Spleen (tissue), 11 donors: ENCODE measurements around the gene MKNK1. TPM values are rescaled to one million over a fixed set of nuclear protein-coding genes. Genes with fewer than 3 reads are reported as not detected.

Experiments
- DNase-seq: peaks from one replicate; pipeline ENCODE4 v3.0.0-alpha.2; 2020
- H3K27ac ChIP-seq, 8 donors: fragments of 200-600 bp; sonication (generic) in 7 of 8; 1 replicate in 4 of 8; 2 replicates in 4 of 8; pipeline versions ENCODE4 v1.5.0 to v1.8.0; 2016 to 2021; ENCODE audit warnings: inconsistent platforms in 4 of 8, mild to moderate bottlenecking in 4 of 8, moderate library complexity in 1 of 8
- H3K27me3 ChIP-seq, 7 donors: fragments of 200-600 bp; sonication (generic) in 6 of 7; replicated peaks in 1 of 7; 1 replicate in 4 of 7; 2 replicates in 3 of 7; pipeline versions ENCODE4 v1.5.0 to v1.8.0; 2016 to 2021; ENCODE audit warnings: inconsistent platforms in 3 of 7, mild to moderate bottlenecking in 1 of 7
- H3K36me3 ChIP-seq, 6 donors: fragments of 200-600 bp; sonication (generic) in 5 of 6; 1 replicate in 4 of 6; 2 replicates in 2 of 6; pipeline versions ENCODE4 v1.5.0 to v1.8.0; 2016 to 2021; ENCODE audit warnings: inconsistent platforms in 2 of 6
- H3K4me1 ChIP-seq, 6 donors: fragments of 200-600 bp; sonication (generic) in 5 of 6; 1 replicate in 3 of 6; 2 replicates in 3 of 6; pipeline versions ENCODE4 v1.5.0 to v1.8.0; 2016 to 2021; ENCODE audit warnings: inconsistent platforms in 3 of 6
- H3K4me3 ChIP-seq, 8 donors: fragments of 200-600 bp; sonication (generic) in 7 of 8; 1 replicate in 4 of 8; 2 replicates in 4 of 8; pipeline versions ENCODE4 v1.5.0 to v1.8.0; 2016 to 2021; ENCODE audit warnings: inconsistent platforms in 4 of 8, mild to moderate bottlenecking in 4 of 8, moderate library complexity in 2 of 8
- H3K9me3 ChIP-seq, 8 donors: fragments of 200-600 bp; sonication (generic) in 7 of 8; 1 replicate in 4 of 8; 2 replicates in 4 of 8; pipeline versions ENCODE4 v1.5.0 to v1.8.0; 2016 to 2021; ENCODE audit warnings: inconsistent platforms in 4 of 8
- CTCF ChIP-seq, 11 experiments: fragments of 200-600 bp in 7 of 11; fragments of 450-650 bp in 4 of 11; sonication (generic) in 4 of 11; IDR thresholded peaks in 8 of 11; conservative IDR thresholded peaks in 3 of 11; 1 replicate in 7 of 11; 2 replicates in 4 of 11; pipeline versions ENCODE4 v1.4.0 to v1.8.0; 2016 to 2021; ENCODE audit warnings: antibody characterized with exemption in 11 of 11, inconsistent platforms in 4 of 11, mild to moderate bottlenecking in 1 of 11
- POLR2A ChIP-seq, 3 donors: fragments of 450-650 bp; IDR thresholded peaks; one replicate each; pipeline ENCODE4 v1.5.1; 2017; ENCODE audit warnings: antibody characterized with exemption in 3 of 3, mild to moderate bottlenecking in 1 of 3
- POLR2AphosphoS5 ChIP-seq, 3 donors: sonication (generic); formaldehyde crosslinking; IDR thresholded peaks; one replicate each; pipeline ENCODE4 v1.5.1; 2017; ENCODE audit warnings: antibody characterized with exemption in 3 of 3
- WGBS, 5 donors: extraction: QIAGEN DNeasy Blood & Tissue Kit in 3 of 5; methylation state at CpG; one replicate each; pipeline versions ENCODE4 v1.1.5 to v1.1.7; 2013 to 2018; 5-methylcytosine and 5-hydroxymethylcytosine counted together
- intact Hi-C: fragments of 100-400 bp; cut with DNase I; formaldehyde crosslinking; loops from one replicate; pipeline ENCODE4 v1.15.0; 2023; ENCODE audit warnings: low total_unique reads
- polyA plus RNA-seq, 3 donors: library from polyadenylated mRNA; stranded (reverse); fragments of 200-250 nt; gene quantifications; one replicate each; pipeline ENCODE4 v1.2.1, GENCODE V29; 2013
- total RNA-seq, 7 donors: library from RNA; depleted of rRNA in 3 of 7; stranded (reverse); fragments of >200 nt in 3 of 7; fragmentation: NEBNext Ultra II Directional in 4 of 7; extraction: Animal tissue kit (Norgen Biotek cat#: 25700) in 4 of 7; gene quantifications; one replicate each; pipeline versions ENCODE4 v1.1.0 to v1.2.1, GENCODE V29; 2016 to 2021
- donor health status: healthy with polysubstance abuse.
- donor health status: DM: no; HTN: no; CAD: no; lungs with moderate emphysema.
- donor health status: DM: no; HTN: no; CAD: no.
- donor health status: Bipolar disorder and iron deficiency.
- donor health status: healthy.
- donor health status: DM: no; HTN: no; CAD: no.
- donor health status: DM: yes; HTN: yes; CAD: no.

The MKNK1 gene
- total and polyA plus RNA-seq, 10 donors: 19.2 to 169 (median 91.1) TPM

DNA sequence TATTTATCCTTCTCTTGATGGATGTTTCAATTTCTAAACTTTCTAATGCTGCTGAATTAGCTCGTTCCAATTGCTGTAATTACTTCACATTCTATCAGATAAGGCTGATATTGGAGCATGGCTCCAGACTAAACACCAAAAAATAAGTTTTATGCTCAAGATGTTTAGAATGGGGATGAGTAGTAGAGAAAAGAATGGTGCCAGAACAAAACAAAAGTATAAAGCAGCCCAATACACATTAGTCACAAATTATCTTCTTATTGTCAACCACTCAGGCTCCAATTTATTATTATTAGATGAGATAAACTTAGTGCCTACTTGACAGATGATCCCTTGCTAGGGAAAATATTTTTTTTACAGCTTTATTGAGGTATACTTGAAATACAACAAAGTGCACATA, 42.3 kb upstream of the MKNK1 start:
- no peak overlapping the region for H3K27ac ChIP-seq
- H3K4me1 ChIP-seq: no peaks in the 10 kb centered on the region
- DNase-seq: no peak
- intact Hi-C loops: no loop called here
- H3K9me3 ChIP-seq: peaks cover 0 to 26% (median 15%) of the 10 kb centered on the region in 8 donors
- peaks cover 0 to 89% (median 24%) of the 10 kb centered on the region in 6 donors for H3K36me3 ChIP-seq
- no peak overlapping the region for H3K4me3 ChIP-seq
- 89 to 99% (median 94%) methylated on average over 1 of the region's 1 CpG for WGBS, 5 donors
- TF ChIP-seq POLR2AphosphoS5 (IDR thresholded peaks at IDR 0.05) (no peak), CTCF (IDR thresholded peaks at IDR 0.05 in 8 of 11, conservative IDR thresholded peaks at IDR 0.05 in 3 of 11) (no peak), POLR2A (IDR thresholded peaks at IDR 0.05) (no peak)
- H3K27me3 ChIP-seq: no peaks in the 10 kb centered on the region

DNA sequence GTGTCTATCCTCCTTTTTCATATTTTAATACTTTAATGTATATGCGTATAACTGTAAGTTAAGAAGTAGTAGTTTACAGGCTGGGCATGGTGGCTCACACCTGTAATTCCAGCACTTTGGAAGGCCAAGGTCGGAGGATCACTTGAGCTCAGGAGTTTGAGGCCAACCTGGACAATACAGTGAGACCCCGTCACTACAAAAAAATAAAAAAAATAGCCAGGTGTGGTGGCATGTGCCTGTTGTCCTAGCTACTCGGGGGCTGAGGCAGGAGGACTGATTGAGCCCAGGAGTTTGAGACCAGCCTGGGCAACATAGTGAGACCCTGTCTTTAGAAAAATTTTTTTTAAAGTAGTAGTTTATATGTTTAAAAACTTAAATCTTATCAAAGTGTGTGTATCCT, 41.7 kb upstream of the MKNK1 start:
- TF ChIP-seq POLR2AphosphoS5 (IDR thresholded peaks at IDR 0.05) (no peak), POLR2A (IDR thresholded peaks at IDR 0.05) (no peak), CTCF (IDR thresholded peaks at IDR 0.05 in 8 of 11, conservative IDR thresholded peaks at IDR 0.05 in 3 of 11) (no peak)
- no peaks in the 10 kb centered on the region for H3K27me3 ChIP-seq
- no peak for DNase-seq
- intact Hi-C loops: no loop called here
- 83 to 99% (median 97%) methylated on average over 4 of the region's 4 CpGs for WGBS, 5 donors
- H3K27ac ChIP-seq: no peak overlapping the region
- H3K9me3 ChIP-seq: peaks cover 0 to 26% (median 15%) of the 10 kb centered on the region in 8 donors
- peaks cover 0 to 88% (median 24%) of the 10 kb centered on the region in 6 donors for H3K36me3 ChIP-seq
- no peak overlapping the region for H3K4me3 ChIP-seq
- no peaks in the 10 kb centered on the region for H3K4me1 ChIP-seq

DNA sequence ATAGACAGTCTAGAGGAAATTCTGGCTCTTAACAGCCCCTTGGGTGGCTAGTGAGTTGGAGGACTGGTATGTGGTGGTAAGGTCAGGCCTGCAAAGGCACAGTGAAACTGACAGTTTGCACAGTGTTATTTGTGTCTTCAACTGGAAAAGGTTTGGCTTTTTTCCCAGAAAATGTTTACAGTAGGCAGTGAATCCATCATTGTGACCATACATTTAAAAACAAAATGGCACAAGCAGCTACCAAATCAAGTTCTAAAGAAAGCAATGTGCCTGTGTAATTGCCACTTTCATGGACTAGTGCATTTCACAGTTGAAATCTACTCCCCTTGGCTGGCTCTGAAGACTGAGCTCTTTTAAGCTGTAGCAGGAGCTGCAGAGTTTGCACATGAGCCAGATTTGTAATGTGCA, 39.3 kb upstream of the MKNK1 start:
- Histone ChIP-seq H3K9me3 (peaks cover 0 to 11% (median 2%) of the 10 kb centered on the region in 8 donors), H3K4me3 (no peak overlapping the region), H3K4me1 (no peaks in the 10 kb centered on the region), H3K27ac (no peak overlapping the region), H3K36me3 (peaks cover 0 to 63% (median 11%) of the 10 kb centered on the region in 6 donors), H3K27me3 (no peaks in the 10 kb centered on the region)
- DNase-seq: no peak
- TF ChIP-seq CTCF (IDR thresholded peaks at IDR 0.05 in 8 of 11, conservative IDR thresholded peaks at IDR 0.05 in 3 of 11) (no peak), POLR2AphosphoS5 (IDR thresholded peaks at IDR 0.05) (no peak), POLR2A (IDR thresholded peaks at IDR 0.05) (no peak)
- intact Hi-C loops: no loop called here

GRCh38 chr1:46642115-46642680, 38.1 kb upstream of the MKNK1 start:
- no peak overlapping the region for H3K4me3 ChIP-seq
- intact Hi-C loops: no loop called here
- DNase-seq: no peak
- no peak overlapping the region for H3K27ac ChIP-seq
- H3K9me3 ChIP-seq: no peaks in the 10 kb centered on the region
- TF ChIP-seq POLR2A (IDR thresholded peaks at IDR 0.05) (no peak), CTCF (IDR thresholded peaks at IDR 0.05 in 8 of 11, conservative IDR thresholded peaks at IDR 0.05 in 3 of 11) (no peak), POLR2AphosphoS5 (IDR thresholded peaks at IDR 0.05) (no peak)
- no peaks in the 10 kb centered on the region for H3K27me3 ChIP-seq
- H3K36me3 ChIP-seq: peaks cover 0 to 62% (median 8%) of the 10 kb centered on the region in 6 donors
- no peaks in the 10 kb centered on the region for H3K4me1 ChIP-seq
